Measurements from ENCODE around the gene ZNF74.

- TF ChIP-seq, protein P1, sequence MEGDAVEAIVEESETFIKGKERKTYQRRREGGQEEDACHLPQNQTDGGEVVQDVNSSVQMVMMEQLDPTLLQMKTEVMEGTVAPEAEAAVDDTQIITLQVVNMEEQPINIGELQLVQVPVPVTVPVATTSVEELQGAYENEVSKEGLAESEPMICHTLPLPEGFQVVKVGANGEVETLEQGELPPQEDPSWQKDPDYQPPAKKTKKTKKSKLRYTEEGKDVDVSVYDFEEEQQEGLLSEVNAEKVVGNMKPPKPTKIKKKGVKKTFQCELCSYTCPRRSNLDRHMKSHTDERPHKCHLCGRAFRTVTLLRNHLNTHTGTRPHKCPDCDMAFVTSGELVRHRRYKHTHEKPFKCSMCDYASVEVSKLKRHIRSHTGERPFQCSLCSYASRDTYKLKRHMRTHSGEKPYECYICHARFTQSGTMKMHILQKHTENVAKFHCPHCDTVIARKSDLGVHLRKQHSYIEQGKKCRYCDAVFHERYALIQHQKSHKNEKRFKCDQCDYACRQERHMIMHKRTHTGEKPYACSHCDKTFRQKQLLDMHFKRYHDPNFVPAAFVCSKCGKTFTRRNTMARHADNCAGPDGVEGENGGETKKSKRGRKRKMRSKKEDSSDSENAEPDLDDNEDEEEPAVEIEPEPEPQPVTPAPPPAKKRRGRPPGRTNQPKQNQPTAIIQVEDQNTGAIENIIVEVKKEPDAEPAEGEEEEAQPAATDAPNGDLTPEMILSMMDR (IDR thresholded peaks at IDR 0.05): no peak
- TF ChIP-seq POLR2A (IDR thresholded peaks at IDR 0.05): no peak
Observed at GRCh38 chr22:20395181-20395906, 1.4 kb downstream of the ZNF74 start.
